Fibroblast of mammary gland (primary cell): ENCODE measurements around the gene MAP3K12.

Experiments
- DNase-seq: peaks from one replicate; pipeline ENCODE4 v3.0.0-alpha.2; 2010; ENCODE audit warnings: low read depth
- H3K4me3 ChIP-seq: 2 replicates; pipeline ENCODE4 v1.5.1; 2011; ENCODE audit warnings: low read depth, mild to moderate bottlenecking, low read length, moderate library complexity; ENCODE audit not compliant: control insufficient read depth
- CTCF ChIP-seq: conservative IDR thresholded peaks from 2 replicates; pipeline ENCODE4 v1.5.1; 2011; ENCODE audit warnings: low read depth, low read length, inconsistent platforms; ENCODE audit not compliant: control insufficient read depth, insufficient read depth

Gene MAP3K12

GRCh38 chr12:53523131-53523530 is 23.9 kb upstream of the MAP3K12 start:
- DNase-seq, result no peak
- no peak for TF ChIP-seq CTCF
- H3K4me3 ChIP-seq, result no peak overlapping the region

DNA sequence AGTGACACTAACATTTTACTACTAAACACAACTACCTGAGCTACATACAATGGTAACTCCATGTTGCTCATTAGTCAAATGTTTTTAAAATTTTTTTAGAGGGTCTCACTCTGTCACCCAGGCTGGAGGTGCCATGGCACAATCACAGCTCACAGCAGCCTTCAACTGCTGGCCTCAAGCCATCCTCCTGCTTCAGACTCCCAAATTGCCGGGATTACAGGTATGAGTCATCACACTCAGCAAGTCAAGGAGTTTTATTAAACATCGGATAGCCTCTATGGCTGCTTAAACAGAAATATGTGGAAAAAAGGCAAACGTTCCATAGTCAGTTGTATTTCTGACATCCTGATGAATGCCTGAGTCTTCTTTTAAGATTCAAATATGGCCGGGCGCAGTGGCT is 19.1 kb upstream of the MAP3K12 start:
- TF ChIP-seq CTCF, result no peak
- no peak overlapping the region for H3K4me3 ChIP-seq
- DNase-seq, result peak; percentile 60

- TF ChIP-seq CTCF, result no peak
- no peak overlapping the region for H3K4me3 ChIP-seq
- no peak for DNase-seq
Measured at GRCh38 chr12:53516758-53517455, 17.6 kb upstream of the MAP3K12 start.

- no peak for DNase-seq
- no peak for TF ChIP-seq CTCF
- no peak overlapping the region for H3K4me3 ChIP-seq
Measured at GRCh38 chr12:53515291-53515680, 16.0 kb upstream of the MAP3K12 start.

DNA sequence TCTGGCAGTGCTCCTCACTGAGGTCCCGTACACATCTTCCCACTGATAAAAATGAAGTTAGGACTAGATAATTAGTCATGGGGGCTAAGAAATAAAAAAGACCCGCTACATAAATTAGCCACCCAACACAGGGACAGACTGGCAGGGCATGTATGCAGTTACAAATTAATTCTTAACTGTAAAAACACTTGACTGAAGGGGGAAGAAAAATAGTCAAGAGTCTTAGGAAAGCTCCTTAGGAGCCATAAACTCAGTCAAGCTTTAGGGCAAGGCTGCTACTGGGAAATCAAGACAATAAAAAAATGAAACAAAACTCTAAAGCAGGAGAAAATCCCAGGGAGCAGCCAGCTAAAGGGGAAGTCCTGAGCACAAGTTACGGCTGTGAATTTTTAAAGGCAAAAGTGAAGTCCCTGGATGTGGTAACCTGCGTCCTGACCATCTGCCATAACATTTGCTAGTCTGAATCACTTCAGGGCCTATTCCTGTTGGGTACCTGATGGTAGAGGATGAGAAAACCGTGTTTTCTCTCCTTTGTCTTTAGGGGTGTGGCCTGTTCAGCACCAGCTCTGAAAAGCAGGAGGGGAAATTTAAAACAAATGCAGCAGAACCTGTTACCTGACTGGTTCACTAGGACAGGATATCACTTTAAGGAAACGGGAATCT is 15.5 kb upstream of the MAP3K12 start:
- no peak overlapping the region for H3K4me3 ChIP-seq
- no peak for TF ChIP-seq CTCF
- DNase-seq, result no peak

DNA sequence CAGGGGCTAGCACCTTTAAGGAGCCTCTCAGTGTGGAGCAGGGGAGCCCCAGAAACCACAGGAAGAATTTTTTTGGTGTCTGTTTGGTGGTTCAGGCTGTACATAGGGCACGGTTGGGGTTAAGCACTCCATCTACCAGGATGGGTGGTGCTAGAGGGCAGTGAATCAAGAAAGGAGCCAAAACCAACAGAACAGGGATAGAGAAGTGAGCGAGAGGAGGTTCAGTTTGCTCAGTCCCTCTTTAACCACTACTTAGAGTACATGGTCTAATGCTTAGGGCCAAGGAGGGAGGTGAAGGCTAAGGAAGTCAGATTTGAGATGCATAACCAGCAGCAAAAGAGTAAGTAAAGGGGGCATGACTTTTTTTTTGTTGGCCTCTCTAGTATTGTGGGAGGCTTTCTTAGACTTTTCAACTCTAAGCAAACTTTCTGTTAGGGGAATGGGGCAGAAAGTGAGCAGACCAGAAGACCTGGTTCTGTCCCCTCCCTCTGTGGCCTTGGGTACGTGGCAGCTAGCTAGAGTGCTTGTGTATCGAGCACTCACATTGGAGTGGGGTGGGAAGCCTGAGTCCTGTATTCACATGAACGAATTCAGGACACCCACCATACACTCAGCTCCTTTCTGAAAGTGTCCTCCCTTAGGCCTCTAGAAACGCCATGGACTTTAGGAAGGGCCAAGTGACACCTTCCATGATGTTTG is 14.6 kb upstream of the MAP3K12 start:
- TF ChIP-seq CTCF, result no peak
- no peak overlapping the region for H3K4me3 ChIP-seq
- no peak for DNase-seq
